HepG2 (cell line): ENCODE measurements around the gene CRYAB. TPM values are rescaled to one million over a fixed set of nuclear protein-coding genes. Genes with fewer than 3 reads are reported as not detected.
A peak's percentile ranks its signal among the peaks of the same experiment; 100 is the strongest.

Source experiments
- ATF4 ChIP-seq, 2 experiments: fragments of 450-650 bp in 1 of 2; sonication (generic) in 1 of 2; formaldehyde crosslinking; IDR thresholded peaks; 2 replicates each; pipeline versions ENCODE4 v1.5.0 to v1.8.0; 2020 to 2022; ENCODE audit warnings: mild to moderate bottlenecking in 1 of 2, missing genetic modification reagents in 1 of 2
- CEBPB ChIP-seq: IDR thresholded peaks from 2 replicates; pipeline ENCODE4 v1.6.1; 2011; ENCODE audit warnings: low read depth, low read length, improper control_type of control experiment, borderline replicate concordance
- EP300 ChIP-seq, 3 experiments: sonication (generic) in 1 of 3; formaldehyde crosslinking in 1 of 3; IDR thresholded peaks; 2 replicates each; pipeline versions ENCODE4 v1.5.1 to v1.6.1; 2011 to 2020; ENCODE audit warnings: low read depth in 2 of 3, low read length in 2 of 3, borderline replicate concordance in 1 of 3, improper control_type of control experiment in 1 of 3, mild to moderate bottlenecking in 1 of 3, missing genetic modification reagents in 1 of 3, moderate library complexity in 1 of 3
- EZH2 ChIP-seq: conservative IDR thresholded peaks from 2 replicates; pipeline ENCODE4 v1.6.1; 2012; ENCODE audit warnings: mild to moderate bottlenecking, low read depth, low read length, moderate library complexity
- GABPA ChIP-seq, 2 experiments: IDR thresholded peaks; 2 replicates each; pipeline ENCODE4 v1.6.1; 2011 to 2016; ENCODE audit warnings: low read depth in 2 of 2, low read length in 1 of 2, missing biosample characterization in 1 of 2, missing genetic modification characterization in 1 of 2
- HBP1 ChIP-seq: IDR thresholded peaks from 2 replicates; pipeline ENCODE4 v1.6.1; 2016; ENCODE audit warnings: low read depth, control low read depth
- HNF4G ChIP-seq, 2 experiments: sonication (generic) in 1 of 2; formaldehyde crosslinking in 1 of 2; IDR thresholded peaks; 2 replicates each; pipeline versions ENCODE4 v1.4.0 to v1.6.1; 2011 to 2020; ENCODE audit warnings: borderline replicate concordance in 2 of 2, low read depth in 2 of 2, mild to moderate bottlenecking in 2 of 2, low read length in 1 of 2, missing genetic modification reagents in 1 of 2, moderate library complexity in 1 of 2
- NFYC ChIP-seq: IDR thresholded peaks from 2 replicates; pipeline ENCODE4 v1.6.1; 2016; ENCODE audit warnings: missing genetic modification reagents, missing compliant biosample characterization
- RXRB ChIP-seq: IDR thresholded peaks from 2 replicates; pipeline ENCODE4 v1.6.1; 2016; ENCODE audit warnings: borderline replicate concordance, missing genetic modification reagents, missing compliant biosample characterization
- SETDB1 ChIP-seq: sonication (generic); formaldehyde crosslinking; IDR thresholded peaks from 2 replicates; pipeline ENCODE4 v1.5.1; 2020; ENCODE audit warnings: missing genetic modification reagents, mild to moderate bottlenecking, borderline replicate concordance
- SMARCE1 ChIP-seq: fragments of 450-650 bp; IDR thresholded peaks from 2 replicates; pipeline ENCODE4 v1.6.1; 2017; ENCODE audit warnings: borderline replicate concordance
- SP5 ChIP-seq: IDR thresholded peaks from 2 replicates; pipeline ENCODE4 v1.6.1; 2016; ENCODE audit warnings: low read depth, borderline replicate concordance
- TEF ChIP-seq: sonication (generic); formaldehyde crosslinking; IDR thresholded peaks from 2 replicates; pipeline ENCODE4 v1.5.0; 2020; ENCODE audit warnings: missing genetic modification reagents
- ZFP36 ChIP-seq: fragments of 150-350 bp; IDR thresholded peaks from 2 replicates; pipeline ENCODE4 v1.6.1; 2018; ENCODE audit warnings: borderline replicate concordance, low read length, low read depth; ENCODE audit not compliant: partially characterized antibody
- ZFYVE20 ChIP-seq: sonication (generic); formaldehyde crosslinking; IDR thresholded peaks from 2 replicates; pipeline ENCODE4 v1.8.0; 2023; ENCODE audit warnings: low read depth, mild to moderate bottlenecking, moderate library complexity, missing genetic modification reagents, borderline replicate concordance
- ZMYM4 ChIP-seq: sonication (generic); formaldehyde crosslinking; IDR thresholded peaks from 2 replicates; pipeline ENCODE4 v1.8.1; 2023; ENCODE audit warnings: mild to moderate bottlenecking, missing genetic modification reagents
- ZNF17 ChIP-seq: sonication (generic); formaldehyde crosslinking; IDR thresholded peaks from 2 replicates; pipeline ENCODE4 v1.5.0; 2020; ENCODE audit warnings: mild to moderate bottlenecking, missing genetic modification reagents
- ZNF30 ChIP-seq: sonication (generic); formaldehyde crosslinking; IDR thresholded peaks from 2 replicates; pipeline ENCODE4 v1.5.0; 2020; ENCODE audit warnings: mild to moderate bottlenecking, missing genetic modification reagents
- ZNF549 ChIP-seq: sonication (generic); formaldehyde crosslinking; IDR thresholded peaks from 2 replicates; pipeline ENCODE4 v1.5.0; 2020; ENCODE audit warnings: missing genetic modification reagents
- ZNF619 ChIP-seq: sonication (generic); formaldehyde crosslinking; IDR thresholded peaks from 2 replicates; pipeline ENCODE4 v1.4.0; 2020; ENCODE audit warnings: mild to moderate bottlenecking, missing genetic modification reagents
- ZNF713 ChIP-seq: sonication (generic); formaldehyde crosslinking; IDR thresholded peaks from 2 replicates; pipeline ENCODE4 v1.4.0; 2020; ENCODE audit warnings: mild to moderate bottlenecking, missing genetic modification reagents
- ZNF747 ChIP-seq: sonication (generic); formaldehyde crosslinking; IDR thresholded peaks from 2 replicates; pipeline ENCODE4 v1.8.1; 2023; ENCODE audit warnings: missing genetic modification reagents, mild to moderate bottlenecking, borderline replicate concordance
- ZNF781 ChIP-seq: sonication (generic); formaldehyde crosslinking; IDR thresholded peaks from 2 replicates; pipeline ENCODE4 v1.5.1; 2020; ENCODE audit warnings: borderline replicate concordance, mild to moderate bottlenecking, missing genetic modification reagents; ENCODE audit errors: not compliant biosample characterization
- ZNF891 ChIP-seq: sonication (generic); formaldehyde crosslinking; IDR thresholded peaks from 2 replicates; pipeline ENCODE4 v1.5.0; 2020; ENCODE audit warnings: mild to moderate bottlenecking, missing genetic modification reagents
- polyA plus RNA-seq, 8 experiments: library from polyadenylated mRNA; depleted of rRNA in 3 of 8; stranded (reverse) in 7 of 8; unstranded in 1 of 8; fragments of >200 nt; fragmentation: Illumina TruSeq in 4 of 8; extraction: Trizol in 4 of 8; gene quantifications; 2 replicates each; pipeline versions ENCODE4 v1.2.1 to v1.2.3, GENCODE V29; 2011 to 2016; ENCODE audit warnings: low read depth in 4 of 8, missing spikeins in 1 of 8, mixed read lengths in 1 of 8; ENCODE audit not compliant: insufficient read depth in 1 of 8
- total RNA-seq, 5 experiments: library from RNA; depleted of rRNA; stranded (reverse); fragments of >200 nt; fragmentation: Illumina TruSeq; extraction: Trizol; gene quantifications; 2 replicates each; pipeline ENCODE4 v1.2.3, GENCODE V29; 2016; ENCODE audit warnings: low read depth in 1 of 5

Gene CRYAB
- total and polyA plus RNA-seq, 2 of the 13 experiments (the other 11 are each of a cell fraction or from before 2014, with no cell fraction given), result 0.55 to 1.1 TPM

GRCh38 chr11:111870886-111871692 is 40.5 kb downstream of the CRYAB start, which contains the start of gene ALG9 (continued):
- peak in 1 of 2 experiments; percentile 46; a peak in 1 of 4 replicates for TF ChIP-seq ATF4 (CRISPR knock-in tag; IDR thresholded peaks at IDR 0.05)
- TF ChIP-seq ZNF713 (CRISPR knock-in tag), result no peak
- TF ChIP-seq ZFP36, result no peak
- peak; percentile 95; the same call in 1 of the 2 replicates for TF ChIP-seq ZNF619 (CRISPR knock-in tag)
- TF ChIP-seq ZNF17 (CRISPR knock-in tag), result no peak
- no peak for TF ChIP-seq HBP1
- TF ChIP-seq HNF4G (IDR thresholded peaks at IDR 0.05; ENCODE audit: borderline replicate concordance, low read depth, low read length), result no peak
- TF ChIP-seq HNF4G (CRISPR knock-in tag; IDR thresholded peaks at IDR 0.05; ENCODE audit: borderline replicate concordance, low read depth), result peak; percentile 49; the same call in 1 of the 2 replicates
- no peak for TF ChIP-seq NFYC (CRISPR knock-in tag)
- TF ChIP-seq ZNF891 (CRISPR knock-in tag), result no peak
- TF ChIP-seq TEF (CRISPR knock-in tag), result no peak
- no peak; the same call in 1 of the 2 replicates for TF ChIP-seq RXRB (CRISPR knock-in tag)
- no peak for TF ChIP-seq ZNF781
- TF ChIP-seq GABPA (IDR thresholded peaks at IDR 0.05; ENCODE audit: low read depth, low read length), result no peak
- TF ChIP-seq GABPA (CRISPR knock-in tag; IDR thresholded peaks at IDR 0.05; ENCODE audit: low read depth), result no peak
- no peak for TF ChIP-seq CEBPB
- peak; percentile 26; the same call in 1 of the 2 replicates for TF ChIP-seq SP5 (CRISPR knock-in tag)
- TF ChIP-seq SMARCE1, result no peak
- no peak for TF ChIP-seq ZNF747 (CRISPR knock-in tag)
- no peak for TF ChIP-seq SETDB1 (CRISPR knock-in tag)
- TF ChIP-seq EP300 (IDR thresholded peaks at IDR 0.05; ENCODE audit: low read depth in 2 of 2, low read length in 2 of 2), result no peak
- no peak; the same call in 1 of the 2 replicates for TF ChIP-seq EP300 (CRISPR knock-in tag; IDR thresholded peaks at IDR 0.05; ENCODE audit: borderline replicate concordance)
- TF ChIP-seq EZH2, result no peak
- no peak for TF ChIP-seq ZFYVE20
- peak; percentile 86 for TF ChIP-seq ZMYM4
- TF ChIP-seq ZNF30 (CRISPR knock-in tag), result no peak
- no peak for TF ChIP-seq ZNF549
